Anterior cingulate cortex (tissue), 58 donors: Measurements from ENCODE around the gene CSTF3.
"Not testable (repeated sequence)": the region's sequence is repeated elsewhere in the genome, so short reads cannot be mapped to it uniquely, and the experiment has no call there.

Experiments
- DNase-seq, 58 donors: peaks; one replicate each; lab custom pipeline; 2025; lab: John Stamatoyannopoulos, UW

The CSTF3 gene

DNA sequence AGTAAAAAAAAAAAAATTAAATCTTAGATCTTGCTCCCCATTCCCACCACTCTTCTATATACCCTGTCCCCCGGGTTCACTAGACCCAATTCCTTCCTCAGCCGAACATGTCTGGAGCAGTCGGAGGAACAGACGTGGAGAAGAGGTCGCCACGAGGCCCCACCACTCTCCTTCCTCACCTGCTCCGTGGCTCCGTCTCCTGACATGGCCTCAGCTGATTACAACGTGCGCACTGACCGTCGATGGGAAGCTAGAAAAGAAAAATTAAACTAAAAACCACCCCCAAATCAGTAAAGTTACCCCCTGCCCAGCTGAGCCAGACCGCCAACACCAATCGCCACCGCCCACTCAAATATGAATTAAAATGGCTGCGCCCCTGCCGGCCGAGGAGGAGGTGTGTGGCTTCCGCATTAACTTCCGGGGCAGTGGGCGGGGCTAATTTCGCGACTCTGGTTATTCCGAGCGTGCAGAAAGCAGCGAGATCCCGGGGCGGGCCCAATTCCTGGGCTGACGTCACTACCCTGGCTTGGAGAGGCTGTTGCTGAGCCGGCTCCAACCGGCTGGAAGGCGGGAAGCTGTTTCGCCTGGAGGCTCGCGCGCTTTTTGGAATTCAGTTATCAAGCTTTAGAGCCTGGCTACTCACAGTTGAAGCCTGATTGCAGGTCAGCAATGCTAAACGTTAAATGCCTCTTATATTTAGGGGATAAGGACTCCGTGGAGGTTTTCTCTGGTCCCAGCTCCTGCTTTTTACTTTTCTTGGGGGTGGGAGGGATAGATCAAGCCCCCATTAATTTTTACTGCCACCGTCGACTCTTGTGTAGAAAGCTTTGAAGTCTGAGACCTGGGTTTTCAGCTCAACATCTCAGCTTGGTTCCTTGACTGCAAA is at the start of gene CSTF3:
CSTF3 (minus strand) TSS at position 361 of the 886 bp plus-strand sequence; CDS start at position 206, 155 bp downstream.
- DNase-seq = peak; percentile 87 to 100 (median 99)

GRCh38 chr11:33208150-33208549 is 46.9 kb upstream of the CSTF3 start:
- no peak for DNase-seq

DNA sequence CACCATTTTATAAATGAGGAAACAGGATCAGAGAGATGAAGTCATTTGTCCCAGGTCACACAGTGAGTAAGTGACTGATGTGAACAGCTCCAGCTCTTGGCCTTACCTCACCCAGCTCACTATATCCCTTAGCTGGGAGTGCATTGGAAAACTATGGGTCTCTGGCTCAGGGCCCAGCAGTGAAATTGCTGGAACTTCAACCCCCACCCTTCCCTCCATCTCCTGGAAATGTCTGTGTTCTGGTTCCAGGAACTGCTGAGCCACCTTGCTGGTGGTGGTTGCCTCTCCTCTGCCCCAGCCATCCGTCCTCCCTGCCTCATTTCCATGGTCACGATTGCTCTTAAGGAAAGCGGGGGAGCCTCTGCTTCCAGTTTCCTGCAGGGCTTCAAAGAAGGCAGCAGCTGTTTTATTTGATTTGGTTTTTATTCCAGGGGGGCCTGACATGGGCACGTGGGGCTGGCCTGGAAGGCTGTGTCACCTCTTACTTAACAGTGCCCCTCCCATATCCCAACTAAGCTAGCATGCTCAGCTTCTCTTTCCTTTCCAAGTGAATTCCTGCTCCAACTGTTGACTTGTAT is 46.2 kb upstream of the CSTF3 start:
- no peak for DNase-seq

GRCh38 chr11:33197915-33198727 is 36.8 kb upstream of the CSTF3 start:
- peak in 1 of 58 donors; percentile 2 for DNase-seq

DNA sequence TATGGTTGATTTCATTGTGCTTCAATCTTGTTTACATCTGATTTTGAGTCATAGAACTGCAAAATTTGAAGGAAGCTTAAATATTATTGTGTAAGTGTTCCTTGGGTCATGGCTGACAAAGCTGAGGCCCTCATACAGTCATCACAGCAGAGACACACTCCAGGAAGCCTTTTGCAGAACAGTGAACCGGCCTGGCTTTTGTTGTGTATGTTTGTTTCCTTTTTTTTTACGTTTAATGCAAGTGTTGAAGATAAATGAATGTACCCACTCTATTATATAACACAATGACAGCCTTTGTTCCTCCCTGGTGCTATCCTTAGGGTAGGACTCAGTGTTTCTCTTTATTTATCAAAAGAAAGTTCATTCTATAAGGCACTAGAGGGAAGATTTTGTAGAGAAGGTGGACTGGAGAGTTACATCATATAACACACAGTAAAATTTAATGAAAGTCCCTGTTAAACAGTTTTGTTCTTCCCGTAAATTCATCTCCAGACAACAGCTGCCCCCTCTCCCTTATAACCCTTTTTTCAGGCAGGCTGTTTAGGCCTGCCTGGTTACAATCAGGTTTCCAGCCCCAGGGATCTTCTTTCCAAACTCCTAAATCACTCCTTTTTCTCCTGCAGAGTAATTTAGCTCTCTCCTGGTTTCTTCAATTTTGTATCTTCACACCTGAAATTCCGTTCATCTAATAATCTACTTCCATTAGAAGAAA is 34.3 kb upstream of the CSTF3 start:
- DNase-seq = peak in 1 of 58 donors; percentile 18

GRCh38 chr11:33194455-33194854 is 33.2 kb upstream of the CSTF3 start:
- no peak for DNase-seq

GRCh38 chr11:33191467-33191866 is 30.2 kb upstream of the CSTF3 start:
- DNase-seq = no peak

GRCh38 chr11:33187998-33188722 is 26.9 kb upstream of the CSTF3 start:
- no peak for DNase-seq

- no peak for DNase-seq
Observed at GRCh38 chr11:33185756-33186155, 24.5 kb upstream of the CSTF3 start.

DNA sequence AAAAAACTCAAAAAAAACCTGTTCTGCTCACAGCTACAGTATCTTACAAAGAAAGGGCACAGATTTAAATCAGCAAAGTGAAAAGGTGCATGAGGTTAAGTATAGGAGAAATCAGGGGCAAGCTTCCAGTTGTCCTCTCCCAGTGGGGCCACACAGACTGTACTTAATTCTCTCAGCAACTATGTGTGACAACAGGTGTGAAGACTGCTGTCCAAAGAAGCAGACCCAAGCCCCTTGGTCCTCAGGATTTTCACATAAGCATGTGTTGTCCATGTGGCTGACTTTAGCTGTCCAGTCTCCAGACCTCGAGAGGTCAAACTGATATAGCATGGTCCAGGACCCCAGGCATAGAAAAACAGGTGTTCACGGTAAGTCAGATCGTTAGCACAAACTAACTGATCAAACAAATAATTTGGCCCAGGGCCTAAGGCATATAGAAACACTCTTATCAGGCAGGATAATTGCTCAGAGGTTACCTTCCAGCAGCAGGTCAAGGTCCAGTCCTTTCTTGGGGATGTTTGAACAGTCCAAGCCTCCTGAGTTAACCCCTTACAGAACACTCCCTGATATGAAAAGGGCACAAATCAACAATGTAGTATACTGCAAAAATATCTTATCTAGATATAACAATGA is 21.1 kb upstream of the CSTF3 start:
- DNase-seq = no peak

GRCh38 chr11:33179348-33179803 is 18.1 kb upstream of the CSTF3 start:
- DNase-seq = no peak

GRCh38 chr11:33178443-33179180 is 17.3 kb upstream of the CSTF3 start:
- DNase-seq = no peak

- DNase-seq = no peak
Observed at GRCh38 chr11:33177676-33178336, 16.5 kb upstream of the CSTF3 start.

DNA sequence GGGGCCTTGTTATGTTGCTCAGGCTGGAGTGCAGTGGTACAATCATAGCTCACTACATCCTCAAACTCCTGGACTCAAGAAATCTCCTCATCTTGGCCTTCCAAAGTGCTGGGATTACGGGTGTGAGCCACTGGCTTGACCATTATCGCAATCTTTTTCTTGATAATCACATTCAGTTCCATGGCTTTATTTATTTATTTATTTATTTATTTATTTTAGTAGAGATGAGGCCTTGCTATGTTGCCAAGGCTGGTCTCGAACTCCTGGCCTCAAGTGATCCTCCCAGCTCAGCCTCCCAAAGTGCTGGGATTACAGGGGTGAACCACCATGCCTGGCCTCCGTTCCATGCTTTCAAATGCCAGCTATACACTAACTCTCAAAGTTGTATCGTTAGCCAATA is 15.5 kb upstream of the CSTF3 start:
- not testable (repeated sequence) for DNase-seq

GRCh38 chr11:33172996-33173395 is 11.7 kb upstream of the CSTF3 start:
- peak in 4 of 58 donors; percentile 0 to 44 (median 20) for DNase-seq

GRCh38 chr11:33172345-33172744 is 11.1 kb upstream of the CSTF3 start:
- DNase-seq = no peak

GRCh38 chr11:33171251-33171650 is 10.0 kb upstream of the CSTF3 start:
- no peak for DNase-seq

DNA sequence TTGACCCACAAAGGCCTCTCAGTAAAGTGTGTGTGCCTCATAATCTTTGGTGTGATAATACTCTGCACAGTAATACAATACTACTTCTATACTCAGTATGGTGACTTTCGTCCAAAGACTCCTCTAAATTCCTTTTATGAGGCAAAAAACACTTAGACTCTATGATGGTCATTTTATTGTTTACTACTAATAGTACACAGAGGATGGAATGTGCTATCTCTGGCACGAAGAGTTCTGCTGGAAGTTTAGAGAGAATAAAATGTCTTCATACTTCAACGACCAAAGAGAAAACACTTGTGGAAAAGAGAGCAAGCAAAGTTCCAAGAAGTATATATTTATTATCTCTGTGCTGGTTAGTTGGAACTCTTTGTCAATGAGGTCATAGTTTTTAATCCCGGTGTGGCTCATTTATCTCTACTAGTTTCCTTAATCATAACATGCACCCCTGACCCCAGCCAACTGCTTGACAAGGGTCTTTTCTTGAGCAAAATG is 7.5 kb upstream of the CSTF3 start:
- DNase-seq = no peak
